ENCODE data around the gene STARD3NL.

- TF ChIP-seq, protein P1, sequence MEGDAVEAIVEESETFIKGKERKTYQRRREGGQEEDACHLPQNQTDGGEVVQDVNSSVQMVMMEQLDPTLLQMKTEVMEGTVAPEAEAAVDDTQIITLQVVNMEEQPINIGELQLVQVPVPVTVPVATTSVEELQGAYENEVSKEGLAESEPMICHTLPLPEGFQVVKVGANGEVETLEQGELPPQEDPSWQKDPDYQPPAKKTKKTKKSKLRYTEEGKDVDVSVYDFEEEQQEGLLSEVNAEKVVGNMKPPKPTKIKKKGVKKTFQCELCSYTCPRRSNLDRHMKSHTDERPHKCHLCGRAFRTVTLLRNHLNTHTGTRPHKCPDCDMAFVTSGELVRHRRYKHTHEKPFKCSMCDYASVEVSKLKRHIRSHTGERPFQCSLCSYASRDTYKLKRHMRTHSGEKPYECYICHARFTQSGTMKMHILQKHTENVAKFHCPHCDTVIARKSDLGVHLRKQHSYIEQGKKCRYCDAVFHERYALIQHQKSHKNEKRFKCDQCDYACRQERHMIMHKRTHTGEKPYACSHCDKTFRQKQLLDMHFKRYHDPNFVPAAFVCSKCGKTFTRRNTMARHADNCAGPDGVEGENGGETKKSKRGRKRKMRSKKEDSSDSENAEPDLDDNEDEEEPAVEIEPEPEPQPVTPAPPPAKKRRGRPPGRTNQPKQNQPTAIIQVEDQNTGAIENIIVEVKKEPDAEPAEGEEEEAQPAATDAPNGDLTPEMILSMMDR (optimal IDR thresholded peaks at IDR 0.05 in 1 of 3, IDR thresholded peaks at IDR 0.05 in 1 of 3, conservative IDR thresholded peaks at IDR 0.05 in 1 of 3; ENCODE audit: extremely low read depth in 1 of 3, insufficient read depth in 2 of 3, low read length in 3 of 3) = peak; percentile 86 to 96 (median 95)
- TF ChIP-seq EZH2 (IDR thresholded peaks at IDR 0.05; ENCODE audit: low read length) = no peak
These were observed 38.0 kb downstream of the STARD3NL start for GRCh38 chr7:38215735-38216670.

Measured in keratinocyte (primary cell).